ENCODE measurements around the gene ROR2. TPM values are rescaled to one million over a fixed set of nuclear protein-coding genes. Genes with fewer than 3 reads are reported as not detected.

ROR2 gene
- total and polyA plus RNA-seq, 5 donors = 20.1 to 38.9 (median 35.3) TPM

DNA sequence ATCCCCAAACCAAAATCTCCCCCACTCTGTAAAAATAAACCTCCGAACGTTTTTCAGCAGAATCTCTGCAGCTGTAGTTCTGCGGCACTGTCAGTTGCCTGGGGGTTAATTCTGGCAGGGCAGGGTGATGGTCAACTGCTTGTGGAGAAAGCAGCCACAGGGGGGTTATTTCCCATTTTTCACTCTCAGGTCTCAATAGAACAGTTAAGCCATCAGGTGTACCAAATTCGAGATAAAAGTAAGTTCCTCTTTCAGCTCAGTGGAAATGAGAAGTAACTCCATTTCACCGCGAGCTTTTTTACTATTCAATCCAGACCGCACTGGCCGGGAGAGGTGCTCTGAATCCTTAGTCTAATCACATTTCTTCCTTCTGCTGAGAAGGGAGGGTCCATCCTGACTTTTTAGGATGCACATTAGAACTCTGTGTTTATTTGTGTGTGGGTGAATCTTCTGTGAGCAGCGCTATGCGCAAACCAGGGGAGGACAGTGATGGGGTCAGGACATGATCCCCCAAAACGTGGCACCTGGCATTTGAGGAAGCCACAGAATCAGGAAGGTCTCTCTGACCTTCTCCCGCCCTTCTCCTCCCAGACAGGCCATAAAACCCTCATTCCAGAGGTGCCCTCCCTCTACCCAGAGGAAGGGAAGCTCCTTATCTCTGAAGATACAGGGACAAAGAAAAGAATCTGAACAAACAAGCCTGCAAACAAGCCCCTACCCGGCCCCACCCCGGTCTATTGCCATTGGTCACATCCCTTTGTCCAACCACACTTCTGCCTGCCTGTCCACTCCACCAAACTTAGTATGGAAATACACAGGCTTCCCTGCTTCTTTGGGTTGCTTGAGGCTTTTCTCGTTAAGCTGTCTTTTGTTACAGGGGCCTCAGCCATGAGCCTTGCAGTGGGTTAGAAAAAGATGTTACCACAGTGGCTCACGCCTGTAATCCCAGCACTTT is 229.0 kb downstream of the ROR2 start:
- intact Hi-C loops (cut with DNase I) = loop anchor here in 2 of 4 donors (10.0 kb wide), 1 partner anchor 806 kb away; no protein-coding TSS in a partner anchor
- 63% methylated on average over 16 of the region's 16 CpGs for WGBS
- H3K27me3 ChIP-seq (ENCODE audit: control insufficient read depth, insufficient read depth) = no peaks in the 10 kb centered on the region
- ATAC-seq = no peak
- H3K27ac ChIP-seq (ENCODE audit: low read length) = no peak overlapping the region
- H3K4me1 ChIP-seq (ENCODE audit: control insufficient read depth, insufficient read depth, low read length) = no peaks in the 10 kb centered on the region
- no peak overlapping the region for H3K4me3 ChIP-seq (ENCODE audit: low read length)
- no peak for DNase-seq
- no peaks in the 10 kb centered on the region for H3K9me3 ChIP-seq (ENCODE audit: control insufficient read depth, low read length)

- DNase-seq (no peak), ATAC-seq (no peak)
- WGBS = 81% methylated on average over 3 of the region's 3 CpGs
- H3K27me3 ChIP-seq (ENCODE audit: control insufficient read depth, insufficient read depth) = no peaks in the 10 kb centered on the region
- H3K27ac ChIP-seq (ENCODE audit: low read length) = no peak overlapping the region
- H3K9me3 ChIP-seq (ENCODE audit: control insufficient read depth, low read length) = no peaks in the 10 kb centered on the region
- no peak overlapping the region for H3K4me3 ChIP-seq (ENCODE audit: low read length)
- intact Hi-C loops (cut with DNase I) = loop anchor here in 2 of 4 donors (10.0 kb wide), 1 partner anchor 806 kb away; no protein-coding TSS in a partner anchor
- no peaks in the 10 kb centered on the region for H3K4me1 ChIP-seq (ENCODE audit: control insufficient read depth, insufficient read depth, low read length)
Observed at GRCh38 chr9:91720313-91720712, 229.7 kb downstream of the ROR2 start.

DNA sequence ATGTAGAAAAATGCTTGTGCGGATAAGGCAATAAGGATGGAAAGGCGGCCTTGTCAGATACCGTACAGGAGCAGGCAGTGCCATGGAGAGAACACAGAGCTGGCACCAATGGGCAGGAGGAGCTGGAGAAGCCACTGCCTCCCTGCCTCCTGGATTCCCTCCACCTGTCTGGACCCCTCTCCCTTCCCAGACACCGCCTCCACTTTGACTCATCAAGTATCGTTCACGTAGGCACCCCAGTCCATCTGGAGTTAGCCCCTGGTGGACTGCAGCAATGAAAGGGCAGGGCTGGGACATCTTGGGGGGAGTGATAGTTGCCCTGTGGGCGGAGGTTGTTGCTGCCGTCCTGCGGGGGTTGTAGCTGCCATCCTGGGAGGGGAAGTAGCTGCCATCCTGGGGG is 232.0 kb downstream of the ROR2 start:
- Histone ChIP-seq H3K4me1 (ENCODE audit: control insufficient read depth, insufficient read depth, low read length) (no peaks in the 10 kb centered on the region), H3K27me3 (ENCODE audit: control insufficient read depth, insufficient read depth) (no peaks in the 10 kb centered on the region), H3K9me3 (ENCODE audit: control insufficient read depth, low read length) (no peaks in the 10 kb centered on the region), H3K4me3 (ENCODE audit: low read length) (no peak overlapping the region), H3K27ac (ENCODE audit: low read length) (no peak overlapping the region)
- DNase-seq = no peak
- intact Hi-C loops (cut with DNase I) = loop anchor here in 1 of 4 donors (10.0 kb wide), 1 partner anchor 803 kb away; no protein-coding TSS in a partner anchor
- WGBS = 85% methylated on average over 9 of the region's 9 CpGs
- ATAC-seq = no peak

- no peak for ATAC-seq
- intact Hi-C loops (cut with DNase I) = loop anchor here in 1 of 4 donors (10.0 kb wide), 1 partner anchor 802 kb away; no protein-coding TSS in a partner anchor
- 92% methylated on average over 7 of the region's 7 CpGs for WGBS
- Histone ChIP-seq H3K27ac (ENCODE audit: low read length) (no peak overlapping the region), H3K9me3 (ENCODE audit: control insufficient read depth, low read length) (no peaks in the 10 kb centered on the region), H3K4me3 (ENCODE audit: low read length) (no peak overlapping the region), H3K4me1 (ENCODE audit: control insufficient read depth, insufficient read depth, low read length) (no peaks in the 10 kb centered on the region), H3K27me3 (ENCODE audit: control insufficient read depth, insufficient read depth) (no peaks in the 10 kb centered on the region)
- no peak for DNase-seq
Observed at GRCh38 chr9:91716815-91717214, 233.2 kb downstream of the ROR2 start.

- ATAC-seq (no peak), DNase-seq (no peak)
- Histone ChIP-seq H3K27ac (ENCODE audit: low read length) (no peak overlapping the region), H3K4me1 (ENCODE audit: control insufficient read depth, insufficient read depth, low read length) (no peaks in the 10 kb centered on the region), H3K27me3 (ENCODE audit: control insufficient read depth, insufficient read depth) (no peaks in the 10 kb centered on the region), H3K9me3 (ENCODE audit: control insufficient read depth, low read length) (no peaks in the 10 kb centered on the region), H3K4me3 (ENCODE audit: low read length) (no peak overlapping the region)
- intact Hi-C loops (cut with DNase I) = loop anchor here in 1 of 4 donors (10.0 kb wide), 1 partner anchor 801 kb away; no protein-coding TSS in a partner anchor
- WGBS = 96% methylated on average over 4 of the region's 4 CpGs
Observed at GRCh38 chr9:91716239-91716638, 233.8 kb downstream of the ROR2 start.

DNA sequence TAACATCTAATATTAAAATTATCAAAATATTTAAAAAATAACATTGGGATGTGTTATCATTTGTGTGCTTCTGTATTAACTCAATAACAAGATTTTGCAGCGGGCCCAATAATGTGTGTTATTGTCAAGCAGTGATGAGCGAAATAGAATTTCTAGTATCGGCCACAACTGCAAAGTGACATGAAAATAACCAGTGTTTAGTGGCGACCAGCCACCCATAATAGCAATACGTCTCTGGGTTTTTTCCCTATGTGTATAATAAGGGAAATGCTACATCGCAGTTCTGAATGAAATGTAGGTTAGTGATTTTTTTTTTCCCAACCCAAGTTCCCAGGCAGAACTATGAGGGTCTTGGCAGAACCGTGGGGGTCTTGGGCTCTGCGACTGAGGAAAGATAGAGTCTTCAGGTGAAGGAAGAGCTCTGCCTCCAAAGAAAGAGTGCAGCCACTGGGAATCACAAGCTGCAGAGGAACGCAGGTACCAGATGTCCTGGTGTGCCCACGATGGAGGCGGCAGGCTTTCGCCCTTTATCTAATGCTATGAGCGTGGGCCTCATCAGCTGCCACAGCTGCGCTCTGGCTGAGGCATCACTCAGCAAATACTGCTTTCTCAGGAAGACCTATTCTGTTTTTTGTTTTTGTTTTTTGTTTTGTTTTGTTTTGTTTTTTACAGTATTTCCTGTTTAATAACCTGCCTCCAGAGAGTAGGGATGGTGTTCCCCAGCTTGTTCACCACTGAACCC is 235.0 kb downstream of the ROR2 start:
- Histone ChIP-seq H3K9me3 (ENCODE audit: control insufficient read depth, low read length) (no peaks in the 10 kb centered on the region), H3K4me1 (ENCODE audit: control insufficient read depth, insufficient read depth, low read length) (no peaks in the 10 kb centered on the region), H3K27me3 (ENCODE audit: control insufficient read depth, insufficient read depth) (no peaks in the 10 kb centered on the region), H3K27ac (ENCODE audit: low read length) (no peak overlapping the region), H3K4me3 (ENCODE audit: low read length) (peak overlapping the region; percentile 60)
- intact Hi-C loops (cut with DNase I) = loop anchor here in 1 of 4 donors (10.0 kb wide), 1 partner anchor 800 kb away; no protein-coding TSS in a partner anchor
- ATAC-seq (no peak), DNase-seq (no peak)
- 73% methylated on average over 14 of the region's 14 CpGs for WGBS

DNA sequence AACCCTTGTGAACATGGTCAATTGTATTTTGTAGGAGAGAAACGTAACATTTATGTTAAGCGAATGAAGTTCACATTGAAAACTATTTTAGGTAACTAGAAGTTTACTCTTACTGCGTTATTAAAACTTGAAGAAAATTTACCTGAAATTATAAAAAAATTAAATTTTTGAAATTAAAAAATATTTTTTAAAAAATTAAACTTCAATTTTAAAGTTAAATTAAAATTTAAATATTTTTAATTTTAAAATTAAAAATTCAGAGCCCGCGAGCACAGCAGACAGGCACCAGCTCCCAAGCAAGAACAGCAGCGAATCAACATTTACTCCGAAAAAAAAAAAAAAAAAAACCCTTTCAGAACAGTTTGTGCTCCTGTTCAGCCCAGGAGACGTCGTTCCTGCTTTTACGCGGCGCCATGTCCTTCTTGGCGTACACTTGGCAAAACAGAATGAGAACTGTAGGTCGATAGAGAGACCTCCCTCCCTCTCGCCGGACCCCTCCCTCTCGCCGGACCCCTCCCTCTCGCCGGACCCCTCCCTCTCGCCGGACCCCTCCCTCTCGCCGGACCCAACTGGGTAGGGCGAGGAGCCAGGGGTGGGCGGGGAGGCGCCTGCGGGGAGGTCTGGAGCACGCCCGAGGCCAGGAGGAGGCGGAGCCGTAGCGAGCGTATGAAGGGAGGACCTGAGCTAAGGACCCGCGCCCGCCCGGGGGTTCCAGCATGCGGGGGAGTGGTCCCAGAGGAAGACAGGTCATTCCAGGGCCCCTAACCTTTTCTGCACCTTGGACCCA is 235.8 kb downstream of the ROR2 start:
- 13% methylated on average over 35 of the region's 39 CpGs for WGBS
- DNase-seq = peak; percentile 81 to 95 (median 86)
- intact Hi-C loops (cut with DNase I) = loop anchor here in 1 of 4 donors (10.0 kb wide), 1 partner anchor 799 kb away; no protein-coding TSS in a partner anchor
- peak; percentile 74 to 94 for ATAC-seq
- H3K27me3 ChIP-seq (ENCODE audit: control insufficient read depth, insufficient read depth) = no peaks in the 10 kb centered on the region
- H3K4me3 ChIP-seq (ENCODE audit: low read length) = peak overlapping the region; percentile 60
- no peak overlapping the region for H3K27ac ChIP-seq (ENCODE audit: low read length)
- no peaks in the 10 kb centered on the region for H3K4me1 ChIP-seq (ENCODE audit: control insufficient read depth, insufficient read depth, low read length)
- no peaks in the 10 kb centered on the region for H3K9me3 ChIP-seq (ENCODE audit: control insufficient read depth, low read length)

- DNase-seq (no peak), ATAC-seq (no peak)
- no peaks in the 10 kb centered on the region for H3K27me3 ChIP-seq (ENCODE audit: control insufficient read depth, insufficient read depth)
- no peak overlapping the region for H3K4me3 ChIP-seq (ENCODE audit: low read length)
- no peak overlapping the region for H3K27ac ChIP-seq (ENCODE audit: low read length)
- no peaks in the 10 kb centered on the region for H3K9me3 ChIP-seq (ENCODE audit: control insufficient read depth, low read length)
- H3K4me1 ChIP-seq (ENCODE audit: control insufficient read depth, insufficient read depth, low read length) = no peaks in the 10 kb centered on the region
- intact Hi-C loops (cut with DNase I) = loop anchor here in 1 of 4 donors (10.0 kb wide), 1 partner anchor 798 kb away; no protein-coding TSS in a partner anchor
- WGBS = 84% methylated on average over 7 of the region's 7 CpGs
Observed at GRCh38 chr9:91712811-91713210, 237.2 kb downstream of the ROR2 start.

GRCh38 chr9:91711755-91712601 is 238.1 kb downstream of the ROR2 start:
- Histone ChIP-seq H3K4me1 (ENCODE audit: control insufficient read depth, insufficient read depth, low read length) (no peaks in the 10 kb centered on the region), H3K27me3 (ENCODE audit: control insufficient read depth, insufficient read depth) (no peaks in the 10 kb centered on the region), H3K4me3 (ENCODE audit: low read length) (no peak overlapping the region), H3K9me3 (ENCODE audit: control insufficient read depth, low read length) (no peaks in the 10 kb centered on the region), H3K27ac (ENCODE audit: low read length) (no peak overlapping the region)
- intact Hi-C loops (cut with DNase I) = loop anchor here in 1 of 4 donors (10.0 kb wide), 1 partner anchor 797 kb away; no protein-coding TSS in a partner anchor
- no peak for DNase-seq
- no peak for ATAC-seq
- 72% methylated on average over 8 of the region's 8 CpGs for WGBS
